ENCODE results near the gene PRDX3. TPM values are rescaled to one million over a fixed set of nuclear protein-coding genes. Genes with fewer than 3 reads are reported as not detected.

Gene PRDX3
- total and polyA plus RNA-seq, 2 of the 4 experiments (the other 2 are of a cell fraction), result 169 to 187 TPM

- Histone ChIP-seq H3K79me1 (ENCODE audit: low read depth in 1 of 2, low read length in 2 of 2) (peaks cover 49 to 88% of the 10 kb centered on the region in 2 experiments), H3K18ac (ENCODE audit: low read depth, low read length) (peak overlapping the region; percentile 92), H3K23ac (ENCODE audit: low read depth, low read length) (peak overlapping the region; percentile 98; the same call in 1 of the 2 replicates), H2AFZ (replicated peaks; ENCODE audit: low read length, poor library complexity) (peak overlapping the region; percentile 33), H3K27me3 (ENCODE audit: control insufficient read depth, insufficient read depth, low read length) (no peaks in the 10 kb centered on the region), H3K4me1 (ENCODE audit: control insufficient read depth, insufficient read depth, low read length) (peaks cover 49% of the 10 kb centered on the region), H3K9ac (ENCODE audit: low read depth, low read length) (peak overlapping the region; percentile 73), H4K8ac (ENCODE audit: low read depth in 2 of 2, low read length in 2 of 2) (peak overlapping the region in 1 of 2 experiments; percentile 89; a peak in 3 of 4 replicates), H3K36me3 (ENCODE audit: control insufficient read depth, insufficient read depth, low read length) (peaks cover 5% of the 10 kb centered on the region; the same call in 1 of the 2 replicates), H2AK5ac (ENCODE audit: low read depth, low read length) (peak overlapping the region; percentile 70), H3K14ac (replicated peaks; ENCODE audit: low read depth, low read length) (peak overlapping the region; percentile 93), H2BK120ac (ENCODE audit: low read depth, low read length) (peak overlapping the region; percentile 85), H3K27ac (ENCODE audit: insufficient read depth, low read length) (peak overlapping the region; percentile 94), H2BK20ac (ENCODE audit: low read depth, low read length) (peak overlapping the region; percentile 81), H3K9me1 (ENCODE audit: insufficient read depth, low read length) (peaks cover 45% of the 10 kb centered on the region), H3K4me2 (ENCODE audit: low read depth, low read length) (peak overlapping the region; percentile 87), H3K9me3 (ENCODE audit: control insufficient read depth, insufficient read depth, low read length) (no peaks in the 10 kb centered on the region), H4K91ac (ENCODE audit: insufficient read depth, low read depth, low read length) (peak overlapping the region; percentile 59), H2BK15ac (ENCODE audit: low read depth, low read length) (peak overlapping the region; percentile 47; the same call in 1 of the 3 replicates), H2AK9ac (replicated peaks; ENCODE audit: low read depth, low read length, poor library complexity) (no peak overlapping the region), H4K5ac (ENCODE audit: low read depth, low read length) (peak overlapping the region; percentile 65; the same call in 1 of the 2 replicates), H3K4ac (ENCODE audit: low read depth, low read length) (peak overlapping the region; percentile 88), H4K20me1 (ENCODE audit: insufficient read depth, low read length) (peaks cover 64% of the 10 kb centered on the region), H3K4me3 (ENCODE audit: insufficient read depth, low read depth, low read length) (no peak overlapping the region), H3K56ac (ENCODE audit: extremely low read depth, insufficient read depth, low read length) (peak overlapping the region; percentile 92), H2BK5ac (ENCODE audit: low read depth, low read length, poor library complexity, severe bottlenecking) (peak overlapping the region; percentile 85)
- no TSS peak for BruUV-seq (replicated peaks)
- in situ Hi-C loops (cut with MboI; ENCODE audit: low sequenced_read_pairs), result no loop called here
- ChIA-PET POLR2A (ENCODE audit: unreplicated experiment) (no interaction called here), CTCF (interaction anchor here (1.6 kb wide), 1 partner anchor 15 kb away, joined by 4 read pairs; no protein-coding TSS in a partner anchor)
- whole genome bisulfite sequencing, 2 experiments (ENCODE audit: extremely low coverage in 2 of 2, insufficient read length in 1 of 2), result 0% methylated on average over 1 of the region's 4 CpGs; no CpG with 5 or more reads in 1 of the 2 experiments
- ATAC-seq (ENCODE audit: low read depth), result peak; percentile 50
- intact Hi-C loops (cut with micrococcal nuclease), result loop anchor here (2.0 kb wide), 1 partner anchor 14 kb away; no protein-coding TSS in a partner anchor
- peak; percentile 82 for DNase-seq
- TF ChIP-seq CEBPB (IDR thresholded peaks at IDR 0.05; ENCODE audit: low read depth, low read length) (peak; percentile 83), RCOR1 (IDR thresholded peaks at IDR 0.05; ENCODE audit: insufficient replicate concordance, low read length) (no peak)
- dilution Hi-C loops (cut with HindIII; ENCODE audit: low sequenced_read_pairs, unreplicated experiment), result no loop called here
Observed at GRCh38 chr10:119221201-119221600, 42.6 kb upstream of the PRDX3 start.
